Nephron progenitor cell (in vitro differentiated cells): ENCODE measurements around the gene SYS1.

Experiments
- DNase-seq: peaks from one replicate; pipeline ENCODE4 v3.0.0; 2021
- H3K27ac Mint-ChIP-seq: 2 replicates; pipeline ENCODE4 v1.8.0; 2021; ENCODE audit warnings: mild to moderate bottlenecking, moderate library complexity, mixed read lengths
- H3K27me3 Mint-ChIP-seq: 2 replicates; pipeline ENCODE4 v1.8.0; 2021; ENCODE audit warnings: mild to moderate bottlenecking, low read depth, mixed read lengths; ENCODE audit not compliant: poor library complexity
- H3K36me3 Mint-ChIP-seq: 2 replicates; pipeline ENCODE4 v1.8.0; 2021; ENCODE audit warnings: low read depth, mixed read lengths
- H3K4me1 Mint-ChIP-seq: 2 replicates; pipeline ENCODE4 v1.8.0; 2021; ENCODE audit warnings: mixed read lengths
- H3K4me3 Mint-ChIP-seq: 2 replicates; pipeline ENCODE4 v1.8.0; 2021; ENCODE audit warnings: mild to moderate bottlenecking, moderate library complexity, mixed read lengths
- H3K9me3 Mint-ChIP-seq: 2 replicates; pipeline ENCODE4 v1.8.0; 2021; ENCODE audit warnings: mild to moderate bottlenecking, moderate library complexity, mixed read lengths
- CTCF ChIP-seq: fragments of 200-600 bp; sonication (generic); IDR thresholded peaks from 2 replicates; pipeline ENCODE4 v1.5.0; 2021; ENCODE audit warnings: antibody characterized with exemption

SYS1 gene

GRCh38 chr20:45365444-45365970 lies 2.6 kb downstream of the SYS1 start:
- Mint-ChIP-seq H3K4me1 (peaks cover 34% of the 10 kb centered on the region), H3K27me3 (no peaks in the 10 kb centered on the region), H3K36me3 (peaks cover 25% of the 10 kb centered on the region), H3K27ac (no peak overlapping the region), H3K4me3 (no peak overlapping the region), H3K9me3 (no peaks in the 10 kb centered on the region)
- DNase-seq = no peak
- no peak for TF ChIP-seq CTCF

GRCh38 chr20:45366192-45366591 lies 3.2 kb downstream of the SYS1 start:
- Mint-ChIP-seq H3K9me3 (no peaks in the 10 kb centered on the region), H3K36me3 (peaks cover 25% of the 10 kb centered on the region), H3K4me1 (peaks cover 34% of the 10 kb centered on the region), H3K27ac (no peak overlapping the region), H3K27me3 (no peaks in the 10 kb centered on the region), H3K4me3 (no peak overlapping the region)
- DNase-seq = no peak
- no peak for TF ChIP-seq CTCF

GRCh38 chr20:45366631-45367030 lies 3.7 kb downstream of the SYS1 start:
- no peaks in the 10 kb centered on the region for H3K27me3 Mint-ChIP-seq
- no peak overlapping the region for H3K27ac Mint-ChIP-seq
- no peaks in the 10 kb centered on the region for H3K9me3 Mint-ChIP-seq
- H3K4me3 Mint-ChIP-seq = no peak overlapping the region
- H3K4me1 Mint-ChIP-seq = peaks cover 34% of the 10 kb centered on the region
- TF ChIP-seq CTCF = no peak
- DNase-seq = no peak
- H3K36me3 Mint-ChIP-seq = peaks cover 25% of the 10 kb centered on the region

- Mint-ChIP-seq H3K9me3 (no peaks in the 10 kb centered on the region), H3K4me3 (no peak overlapping the region), H3K27me3 (peaks cover under 1% of the 10 kb centered on the region), H3K27ac (no peak overlapping the region), H3K4me1 (peaks cover 34% of the 10 kb centered on the region), H3K36me3 (peaks cover 25% of the 10 kb centered on the region)
- TF ChIP-seq CTCF = no peak
- no peak for DNase-seq
Observed at GRCh38 chr20:45367126-45367525, 4.2 kb downstream of the SYS1 start.

GRCh38 chr20:45368221-45368980 lies 5.4 kb downstream of the SYS1 start:
- Mint-ChIP-seq H3K4me1 (peaks cover 35% of the 10 kb centered on the region), H3K4me3 (no peak overlapping the region), H3K9me3 (no peaks in the 10 kb centered on the region), H3K36me3 (peaks cover 25% of the 10 kb centered on the region), H3K27me3 (peaks cover 12% of the 10 kb centered on the region), H3K27ac (no peak overlapping the region)
- DNase-seq = no peak
- no peak for TF ChIP-seq CTCF
